Endodermal cell (in vitro differentiated cells): ENCODE results near the gene SMURF1. TPM values are rescaled to one million over a fixed set of nuclear protein-coding genes. Genes with fewer than 3 reads are reported as not detected.

Source experiments
- DNase-seq: peaks from one replicate; pipeline ENCODE4 v3.0.0-alpha.2; 2017
- H3K27ac ChIP-seq: 2 replicates; pipeline ENCODE4 v1.5.1; 2013; ENCODE audit warnings: mild to moderate bottlenecking, low read depth, low read length, moderate library complexity
- H3K27me3 ChIP-seq: 2 replicates; pipeline ENCODE4 v1.6.1; 2013; ENCODE audit warnings: mild to moderate bottlenecking, low read length, moderate library complexity; ENCODE audit not compliant: insufficient read depth, control insufficient read depth, poor library complexity, severe bottlenecking
- H3K36me3 ChIP-seq: 2 replicates; pipeline ENCODE4 v1.7.0; 2013; ENCODE audit warnings: mild to moderate bottlenecking, low read length, moderate library complexity; ENCODE audit not compliant: control insufficient read depth, insufficient read depth
- H3K4me1 ChIP-seq: one replicate; pipeline ENCODE4 v1.7.0; 2013; ENCODE audit warnings: low read length; ENCODE audit not compliant: control insufficient read depth, insufficient read depth
- H3K4me3 ChIP-seq: 2 replicates; pipeline ENCODE4 v1.5.1; 2013; ENCODE audit warnings: mild to moderate bottlenecking, low read length, moderate library complexity
- H3K9ac ChIP-seq: 2 replicates; pipeline ENCODE4 v1.6.1; 2013; ENCODE audit warnings: mild to moderate bottlenecking, low read length, moderate library complexity; ENCODE audit not compliant: poor library complexity, severe bottlenecking; ENCODE audit errors: extremely low read depth
- H3K9me3 ChIP-seq: 2 replicates; pipeline ENCODE4 v1.6.1; 2013; ENCODE audit warnings: mild to moderate bottlenecking, low read length, moderate library complexity; ENCODE audit not compliant: control insufficient read depth
- H3K27ac Mint-ChIP-seq: 2 replicates; pipeline ENCODE4 v1.8.0; 2020; ENCODE audit warnings: mixed read lengths
- H3K27me3 Mint-ChIP-seq: 2 replicates; pipeline ENCODE4 v1.8.0; 2021; ENCODE audit warnings: mild to moderate bottlenecking, mixed read lengths; ENCODE audit not compliant: insufficient read depth
- H3K36me3 Mint-ChIP-seq: 2 replicates; pipeline ENCODE4 v1.8.0; 2020; ENCODE audit warnings: low read depth, mixed read lengths
- H3K4me1 Mint-ChIP-seq: 2 replicates; pipeline ENCODE4 v1.8.0; 2020; ENCODE audit warnings: mixed read lengths
- H3K4me3 Mint-ChIP-seq: 2 replicates; pipeline ENCODE4 v1.8.0; 2020; ENCODE audit warnings: mild to moderate bottlenecking, moderate library complexity, mixed read lengths
- H3K9me3 Mint-ChIP-seq: 2 replicates; pipeline ENCODE4 v1.8.0; 2020; ENCODE audit warnings: mild to moderate bottlenecking, mixed read lengths
- CTCF ChIP-seq: fragments of 200-600 bp; sonication (generic); conservative IDR thresholded peaks from 2 replicates; pipeline ENCODE4 v1.5.0; 2021; ENCODE audit warnings: antibody characterized with exemption, mild to moderate bottlenecking
- WGBS, 2 experiments: methylation state at CpG; one replicate each; pipeline versions ENCODE4 v1.1.5 to v1.1.7; 2013; ENCODE audit warnings: missing lambda C conversion rate in 2 of 2, mixed read lengths in 1 of 2; ENCODE audit not compliant: insufficient coverage in 1 of 2, insufficient read length in 1 of 2; 5-methylcytosine and 5-hydroxymethylcytosine counted together
- total RNA-seq, 2 donors: library from RNA; stranded (reverse); fragmentation: NEBNext Ultra II Directional in 1 of 2; extraction: Animal tissue kit (Norgen Biotek cat#: 25700) in 1 of 2; gene quantifications; 2 replicates in 1 of 2; 3 replicates in 1 of 2; pipeline ENCODE4 v1.2.1, GENCODE V29; 2021

SMURF1 gene
- total RNA-seq, 2 donors from 2014 or later: 31.6 to 38.1 TPM

- Histone ChIP-seq H3K4me1 (peaks cover 9% of the 10 kb centered on the region), H3K9ac (no peak overlapping the region), H3K36me3 (no peaks in the 10 kb centered on the region), H3K27ac (no peak overlapping the region), H3K9me3 (no peaks in the 10 kb centered on the region), H3K4me3 (no peak overlapping the region), H3K27me3 (no peaks in the 10 kb centered on the region)
- TF ChIP-seq CTCF: no peak
- H3K4me1 Mint-ChIP-seq: peaks cover 29% of the 10 kb centered on the region
- H3K27ac Mint-ChIP-seq: no peak overlapping the region
- WGBS, 2 experiments: 92% methylated on average over 6 of the region's 6 CpGs; no CpG with 5 or more reads in 1 of the 2 experiments
- DNase-seq: no peak
- no peaks in the 10 kb centered on the region for H3K9me3 Mint-ChIP-seq
- H3K4me3 Mint-ChIP-seq: no peak overlapping the region
- H3K36me3 Mint-ChIP-seq: no peaks in the 10 kb centered on the region
- H3K27me3 Mint-ChIP-seq: no peaks in the 10 kb centered on the region
These were observed 14.4 kb downstream of the SMURF1 start for GRCh38 chr7:99129536-99129935.

GRCh38 chr7:99129001-99129400, 14.9 kb downstream of the SMURF1 start:
- no peak overlapping the region for H3K4me3 ChIP-seq
- TF ChIP-seq CTCF: no peak
- no peaks in the 10 kb centered on the region for H3K27me3 ChIP-seq
- Mint-ChIP-seq H3K4me1 (peaks cover 29% of the 10 kb centered on the region), H3K27me3 (no peaks in the 10 kb centered on the region), H3K27ac (no peak overlapping the region), H3K9me3 (no peaks in the 10 kb centered on the region), H3K4me3 (no peak overlapping the region), H3K36me3 (no peaks in the 10 kb centered on the region)
- H3K9ac ChIP-seq: no peak overlapping the region
- H3K9me3 ChIP-seq: no peaks in the 10 kb centered on the region
- no peak overlapping the region for H3K27ac ChIP-seq
- peaks cover 9% of the 10 kb centered on the region for H3K4me1 ChIP-seq
- WGBS, 2 experiments: 95 to 97% methylated on average over 3 of the region's 3 CpGs
- DNase-seq: no peak
- H3K36me3 ChIP-seq: no peaks in the 10 kb centered on the region

- Mint-ChIP-seq H3K36me3 (no peaks in the 10 kb centered on the region), H3K4me3 (no peak overlapping the region), H3K9me3 (no peaks in the 10 kb centered on the region), H3K27ac (no peak overlapping the region), H3K27me3 (no peaks in the 10 kb centered on the region), H3K4me1 (peaks cover 29% of the 10 kb centered on the region)
- Histone ChIP-seq H3K9me3 (no peaks in the 10 kb centered on the region), H3K27me3 (no peaks in the 10 kb centered on the region), H3K4me3 (no peak overlapping the region), H3K36me3 (no peaks in the 10 kb centered on the region), H3K4me1 (peaks cover 9% of the 10 kb centered on the region), H3K9ac (no peak overlapping the region), H3K27ac (no peak overlapping the region)
- no peak for DNase-seq
- WGBS, 2 experiments: 87 to 95% methylated on average over 7 to 11 of the region's 11 CpGs
- TF ChIP-seq CTCF: no peak
These were observed 15.6 kb downstream of the SMURF1 start for GRCh38 chr7:99128076-99128950.
